GM12891 (cell line): ENCODE data around the gene CRTC2.

ENCODE experiments used
- POLR2A ChIP-seq: IDR thresholded peaks from 2 replicates; pipeline ENCODE4 v1.6.1; 2011; ENCODE audit warnings: low read depth, low read length, control low read depth
- POLR2AphosphoS5 ChIP-seq: IDR thresholded peaks from 2 replicates; pipeline ENCODE4 v1.6.1; 2011; ENCODE audit warnings: low read depth, low read length, control low read depth
- TAF1 ChIP-seq: IDR thresholded peaks from 2 replicates; pipeline ENCODE4 v1.6.1; 2011; ENCODE audit warnings: low read depth, low read length, control low read depth

DNA sequence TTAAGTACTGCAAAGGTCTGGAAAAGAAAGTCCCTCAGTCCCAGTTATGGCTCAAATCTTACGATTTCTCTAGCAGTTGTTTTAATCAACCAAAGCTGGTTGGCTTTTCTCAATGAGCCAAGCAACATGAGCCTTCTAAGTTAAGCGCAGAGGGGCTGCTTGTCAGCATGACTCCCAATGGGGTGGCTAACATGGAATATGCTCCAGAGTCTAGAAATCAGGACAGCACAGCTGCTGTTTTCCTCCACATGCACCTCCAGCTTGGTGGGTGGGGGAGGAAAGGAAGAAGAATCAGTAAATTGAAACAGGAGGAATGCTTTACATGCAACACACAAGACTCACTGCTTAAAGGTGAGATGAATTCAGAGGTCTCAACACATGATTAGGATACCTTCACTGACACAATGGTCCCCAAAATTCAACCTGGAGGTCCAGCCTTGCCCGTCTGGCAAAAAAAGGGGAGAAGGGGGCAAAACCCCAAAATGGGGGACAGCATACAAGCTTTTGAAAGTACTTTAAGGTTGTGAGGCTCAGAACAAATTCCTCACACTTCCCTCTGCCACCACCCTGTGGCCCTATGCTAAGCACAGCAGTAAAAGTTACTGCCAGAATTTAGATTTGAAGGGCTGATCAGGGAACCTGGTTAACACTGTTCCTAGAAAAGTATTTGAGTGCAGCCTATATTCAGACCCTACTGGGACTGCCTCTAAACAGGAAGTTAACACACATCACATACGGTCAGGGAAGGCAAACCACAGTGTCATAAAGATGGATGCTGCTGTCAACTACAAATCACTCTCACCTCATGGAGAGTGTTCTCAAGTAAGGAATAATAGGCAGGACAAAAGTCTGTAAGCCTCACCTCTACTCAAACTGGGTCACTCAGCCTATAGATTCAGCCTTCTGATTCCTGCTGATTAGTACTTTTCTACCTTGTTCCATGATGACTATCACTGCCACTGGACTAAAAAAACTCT is 38.2 kb downstream of the CRTC2 start:
- TF ChIP-seq POLR2A = no peak
- TF ChIP-seq POLR2AphosphoS5 = no peak
- no peak for TF ChIP-seq TAF1
